ENCODE measurements around the gene CARD19. TPM values are rescaled to one million over a fixed set of nuclear protein-coding genes. Genes with fewer than 3 reads are reported as not detected.

The CARD19 gene
- polyA plus RNA-seq, 10 donors: 22.9 to 38.0 (median 28.0) TPM

GRCh38 chr9:93086447-93087224, 9.4 kb upstream of the CARD19 start:
- DNase-seq: no peak

- DNase-seq: no peak
These were observed 7.9 kb upstream of the CARD19 start for GRCh38 chr9:93087971-93088655.

DNA sequence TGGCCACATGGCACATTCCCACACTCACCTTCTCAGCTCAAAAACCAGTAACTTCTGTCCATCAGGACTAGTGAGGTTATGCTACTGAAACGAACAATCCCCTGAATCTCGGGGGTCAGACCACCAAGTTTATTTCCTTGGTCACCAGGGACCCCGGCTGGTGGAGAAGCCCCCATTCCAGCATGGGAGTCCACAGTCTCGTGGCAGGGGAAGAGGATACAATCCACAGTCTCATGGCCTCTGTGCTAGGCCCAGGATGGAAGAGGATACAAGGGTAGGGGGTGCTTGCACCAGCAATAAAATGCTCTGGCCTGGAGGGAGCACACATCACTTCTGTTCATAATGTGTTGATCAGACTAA, 7.4 kb upstream of the CARD19 start:
- no peak for DNase-seq

- DNase-seq: no peak
These were observed 7.0 kb upstream of the CARD19 start for GRCh38 chr9:93089024-93089423.

DNA sequence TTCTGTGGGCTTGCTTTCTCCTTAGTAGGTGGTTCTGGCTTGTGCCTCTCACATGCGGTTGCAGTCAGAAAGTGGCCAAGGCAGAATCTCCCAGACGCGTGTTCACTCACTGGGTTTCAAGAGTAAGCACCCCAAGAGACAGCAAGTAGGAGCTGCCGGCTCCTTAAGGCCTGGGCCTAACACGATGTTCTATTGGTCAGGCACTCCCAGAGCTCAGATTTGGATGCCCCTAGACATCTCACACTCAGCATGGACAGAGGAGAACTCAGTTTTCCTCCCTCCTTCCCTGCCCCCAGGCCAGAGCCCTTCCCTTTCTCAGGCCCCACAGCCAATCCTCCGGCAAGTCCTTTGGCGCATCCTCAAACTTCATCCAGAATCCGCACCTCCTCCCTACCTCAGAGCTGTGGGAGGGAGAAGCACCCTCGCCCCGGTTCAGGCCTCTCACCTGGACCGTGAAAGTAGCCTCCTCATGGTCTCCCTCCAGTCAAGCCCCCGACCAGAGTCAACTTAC, 6.5 kb upstream of the CARD19 start:
- DNase-seq: no peak

- no peak for DNase-seq
These were observed 5.8 kb upstream of the CARD19 start for GRCh38 chr9:93090091-93090655.

DNA sequence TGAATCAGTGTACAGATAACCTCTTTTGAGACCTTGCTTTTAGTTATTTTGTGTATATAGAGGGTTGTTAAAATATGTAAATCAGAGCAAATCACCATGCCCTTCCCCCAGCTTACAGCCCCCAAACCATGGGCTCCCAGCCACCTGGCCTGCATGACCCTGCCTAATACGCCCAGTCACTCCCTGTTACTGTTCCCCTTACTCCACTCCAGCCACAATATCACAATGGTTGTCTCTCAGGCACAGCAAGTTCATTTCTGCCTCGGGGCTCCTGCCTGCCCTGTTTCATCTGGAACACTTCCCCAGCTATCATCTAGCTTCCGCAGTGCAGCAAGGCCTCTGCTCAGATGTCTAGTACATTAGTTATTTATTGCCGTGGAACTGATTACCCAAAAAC, 5.0 kb upstream of the CARD19 start:
- DNase-seq: no peak

- DNase-seq: peak in 2 of 3 donors; percentile 50 to 57
These were observed 4.5 kb upstream of the CARD19 start for GRCh38 chr9:93091453-93092081.

DNA sequence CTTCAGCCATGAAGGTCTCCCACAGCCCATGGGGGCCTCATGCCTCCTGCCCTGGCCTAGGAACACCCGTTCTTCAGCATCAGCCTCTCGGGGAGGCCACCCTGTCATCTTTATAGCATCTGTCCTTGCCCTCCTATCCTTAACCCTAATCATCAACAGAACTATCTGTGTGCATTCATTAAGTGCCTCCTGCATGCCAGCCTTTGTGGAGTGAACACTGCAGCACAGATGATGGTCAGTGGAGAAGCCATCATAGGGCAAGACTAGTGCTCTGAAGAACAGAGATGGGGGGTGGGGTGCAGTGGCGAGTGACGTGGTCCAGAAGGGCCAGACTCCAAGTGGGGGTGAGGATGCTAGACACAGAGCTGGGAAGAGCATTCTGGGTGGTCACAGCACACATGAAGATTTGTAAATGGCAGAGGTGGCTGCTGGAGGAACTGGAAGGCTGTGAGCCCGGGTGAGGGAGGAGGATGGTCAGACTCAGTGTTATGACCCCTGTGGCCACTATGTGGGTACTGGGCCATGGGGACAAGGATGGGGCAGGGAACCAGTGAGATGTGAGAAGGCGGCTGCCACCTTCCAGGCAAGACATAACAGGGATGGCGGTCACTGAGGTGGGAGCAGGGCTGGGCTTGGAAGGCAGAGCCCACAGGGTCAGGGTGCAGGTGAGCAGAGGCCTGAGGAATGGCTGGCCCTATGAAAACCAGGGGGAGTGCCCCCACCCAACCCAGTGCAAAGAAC, 3.6 kb upstream of the CARD19 start:
- no peak for DNase-seq

DNA sequence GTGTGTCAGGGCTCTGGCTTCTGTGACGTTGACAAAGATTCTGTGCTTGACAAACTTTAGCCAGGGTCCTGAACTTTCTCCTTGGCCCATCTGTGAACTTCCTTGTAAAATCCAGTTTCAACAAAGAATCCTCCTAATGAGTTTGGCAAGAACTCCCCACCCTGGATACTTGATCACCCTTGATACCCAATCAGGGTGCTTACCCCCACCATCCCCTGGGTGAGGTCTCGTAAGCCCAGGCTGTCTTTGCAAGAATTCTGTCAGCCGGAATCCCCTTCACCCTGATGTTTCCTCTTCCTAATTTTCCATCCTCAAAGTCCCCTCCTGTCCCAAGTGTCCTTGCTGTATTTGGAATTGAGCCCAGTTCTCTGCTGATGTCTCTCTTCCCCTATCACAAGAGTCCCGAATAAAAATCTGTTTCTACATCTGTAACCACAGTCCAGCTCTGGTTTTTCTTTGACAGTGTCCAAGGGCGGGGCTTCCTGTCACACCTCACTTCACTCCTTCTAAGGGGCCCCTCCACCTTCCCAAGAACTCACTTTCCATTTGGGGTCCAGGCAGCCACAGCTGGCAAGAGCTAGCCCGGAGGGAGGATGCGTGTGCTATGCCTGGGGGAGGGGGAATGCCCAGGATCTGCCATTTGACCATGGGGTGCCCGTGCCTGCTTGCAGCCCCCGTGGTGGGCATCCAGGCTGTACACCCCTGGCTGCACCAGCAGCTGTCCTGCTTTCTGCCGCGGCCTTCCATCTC, 2.7 kb upstream of the CARD19 start:
- peak in 2 of 3 donors; percentile 53 to 83 for DNase-seq

- peak in 1 of 3 donors; percentile 44 for DNase-seq
These were observed 1.9 kb upstream of the CARD19 start for GRCh38 chr9:93093877-93094657.

GRCh38 chr9:93094658-93095204, 1.3 kb upstream of the CARD19 start:
- DNase-seq: peak; percentile 47 to 88 (median 73)

DNA sequence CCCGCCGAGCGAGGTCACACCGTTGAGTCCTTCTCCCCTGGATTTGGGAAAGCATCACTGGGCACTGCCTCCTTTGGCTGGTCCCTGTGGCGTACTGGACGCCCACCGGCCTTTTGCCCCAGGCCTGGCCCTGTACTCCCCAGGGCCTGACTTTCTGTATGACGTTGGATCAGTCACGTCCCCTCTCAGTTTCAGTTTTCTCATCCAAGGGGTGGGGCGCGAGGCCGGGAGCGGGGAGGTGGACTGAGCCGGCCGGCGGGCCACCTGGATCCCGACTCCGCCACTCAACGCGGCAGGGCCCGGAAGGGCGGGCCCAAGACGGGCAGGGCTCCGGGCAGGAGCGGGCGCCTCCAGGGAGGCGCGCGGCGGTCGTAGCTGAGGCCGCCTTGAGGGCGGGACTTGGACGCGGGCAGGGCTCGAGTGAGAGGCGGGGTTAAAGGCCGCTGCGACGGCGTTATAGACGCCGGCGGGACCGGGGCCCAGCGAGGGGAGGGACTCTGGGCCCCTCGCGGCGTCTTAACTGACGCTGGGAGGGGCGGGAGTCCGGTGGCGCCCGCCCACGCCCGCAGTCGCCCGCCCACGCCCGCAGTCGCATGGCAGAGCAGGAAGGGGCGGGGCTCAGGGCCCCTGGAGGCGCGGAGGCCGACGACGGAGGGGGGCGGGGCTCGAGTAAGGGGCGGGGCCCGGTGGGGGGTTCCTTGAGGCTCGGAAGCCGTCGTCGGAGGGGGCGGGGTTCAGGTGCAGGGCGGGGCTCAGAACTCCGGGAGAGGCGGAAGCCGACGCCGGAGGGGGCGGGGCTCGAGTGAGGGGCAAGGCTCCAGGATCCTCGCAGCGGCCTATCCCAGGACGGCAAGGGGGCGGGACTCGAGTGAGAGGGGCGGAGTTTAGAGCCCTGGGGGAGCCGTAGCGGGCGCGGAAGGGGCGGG, 549 bp upstream of the CARD19 start:
- peak; percentile 99 for DNase-seq

DNA sequence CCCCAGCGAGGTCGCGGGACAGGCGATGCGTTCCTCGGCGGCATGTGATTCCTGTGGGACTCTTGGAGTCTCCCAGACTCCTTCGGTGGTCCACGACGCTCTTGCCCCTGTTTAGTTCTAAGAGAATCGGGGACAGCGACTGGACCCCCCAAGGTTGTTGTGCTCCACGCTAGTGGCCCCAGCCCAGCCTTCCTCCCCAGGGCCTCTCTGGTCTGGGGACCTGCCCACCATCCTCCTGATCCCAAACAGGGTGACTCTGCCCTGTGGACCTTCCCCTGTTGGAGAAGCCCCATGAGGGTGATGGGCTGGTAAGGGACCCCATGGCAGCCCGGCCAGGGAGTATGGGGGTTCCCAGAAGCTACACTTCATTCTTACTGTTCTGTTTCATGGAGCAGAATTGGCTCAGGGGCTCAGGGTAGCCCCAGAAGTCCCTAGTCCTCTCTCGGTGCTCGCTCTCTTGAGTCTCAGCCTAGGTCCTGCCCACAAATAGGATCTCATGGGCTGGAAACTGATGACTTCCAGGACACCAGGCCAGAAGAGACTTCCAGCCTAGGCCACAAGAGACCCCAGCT, 880 bp downstream of the CARD19 start:
- DNase-seq: no peak

DNA sequence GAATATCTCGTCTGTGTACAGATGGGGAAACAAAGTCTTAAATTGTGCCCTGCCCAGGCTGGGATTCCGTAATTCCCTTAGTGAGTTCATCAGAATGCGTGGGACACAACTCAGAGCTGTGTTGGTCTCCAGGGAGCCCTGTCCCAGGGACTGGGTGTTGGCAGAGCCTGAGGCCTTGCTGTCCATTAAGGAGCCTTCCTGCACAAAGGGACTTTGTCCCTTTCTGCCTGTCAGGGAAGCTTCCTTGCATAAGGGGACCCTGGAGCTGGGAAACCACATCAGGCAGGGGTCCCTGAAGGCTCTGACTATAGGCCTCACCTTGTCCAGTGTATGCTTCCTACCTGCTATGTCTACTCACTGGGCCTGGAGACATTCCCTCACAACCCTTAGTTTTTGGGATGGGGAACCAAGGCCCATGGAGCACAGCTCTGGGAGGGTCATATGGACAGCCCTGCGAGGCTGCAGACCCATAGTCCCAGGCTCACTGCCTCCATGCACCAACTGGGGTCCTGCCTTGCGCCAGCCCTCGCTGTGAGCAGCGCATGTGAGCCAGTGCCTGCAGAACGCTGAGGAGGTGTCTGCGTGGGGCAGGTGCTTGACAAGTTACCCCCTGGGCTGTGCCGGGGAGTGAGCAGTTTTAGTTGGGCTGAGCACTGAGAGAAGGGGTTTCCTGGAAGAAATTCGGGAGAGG, 1.6 kb downstream of the CARD19 start:
- no peak for DNase-seq

DNA sequence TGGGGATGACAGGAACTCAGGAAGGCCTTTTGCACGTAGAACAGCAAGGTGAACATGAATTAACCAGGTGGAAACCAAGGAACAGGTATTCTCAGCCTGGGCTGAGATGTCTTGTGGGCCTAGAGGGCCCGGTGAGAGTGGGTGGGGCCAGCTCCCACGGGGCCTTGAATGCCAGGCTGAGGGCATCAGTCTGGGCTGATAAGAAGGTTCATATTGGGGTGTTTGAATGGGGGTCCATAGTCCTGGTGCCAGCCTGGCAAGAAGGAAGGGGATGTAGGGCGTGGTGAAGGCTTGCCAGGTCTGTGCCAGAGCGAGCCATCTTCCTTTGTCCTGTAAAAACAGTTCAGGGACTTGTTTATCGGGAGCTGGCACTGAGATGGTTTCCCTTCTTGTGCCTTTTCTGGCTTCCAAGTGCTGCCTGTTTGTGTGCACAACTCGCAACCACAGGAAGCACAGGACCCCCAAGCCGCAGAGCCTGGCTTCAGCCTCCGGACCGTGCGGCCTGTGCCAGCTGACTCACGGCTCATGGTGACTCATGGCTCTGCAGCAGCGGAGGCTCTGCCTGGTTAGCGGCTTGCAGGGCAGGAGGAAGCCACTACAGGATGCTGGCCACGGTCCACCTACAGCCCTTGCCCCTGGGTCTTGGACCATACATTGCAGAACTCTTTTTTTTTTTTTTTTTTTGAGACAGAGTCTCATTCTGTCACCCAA, 2.4 kb downstream of the CARD19 start:
- DNase-seq: peak; percentile 47 to 84 (median 72)
